Fibroblast of the aortic adventitia (primary cell): Measurements from ENCODE around the gene CAMSAP1. TPM values are rescaled to one million over a fixed set of nuclear protein-coding genes. Genes with fewer than 3 reads are reported as not detected.

ENCODE experiments used
- DNase-seq: peaks from one replicate; pipeline ENCODE4 v3.0.0-alpha.2; 2010; ENCODE audit warnings: low read depth
- H3K4me3 ChIP-seq: 2 replicates; pipeline ENCODE4 v1.5.1; 2011; ENCODE audit warnings: low read depth, mild to moderate bottlenecking, control low read depth, low read length, moderate library complexity
- CTCF ChIP-seq: IDR thresholded peaks from 2 replicates; pipeline ENCODE4 v1.5.1; 2011; ENCODE audit warnings: mild to moderate bottlenecking, low read length, control low read depth, inconsistent platforms; ENCODE audit not compliant: insufficient read depth
- total RNA-seq: library from RNA; depleted of rRNA; stranded (reverse); fragments of >200 nt; gene quantifications from 2 replicates; pipeline ENCODE4 v1.2.3, GENCODE V29; 2012; ENCODE audit warnings: low replicate concordance

The CAMSAP1 gene
- total RNA-seq, 1 donor = 15.7 TPM

GRCh38 chr9:135773530-135774238, 133.7 kb downstream of the CAMSAP1 start:
- no peak overlapping the region for H3K4me3 ChIP-seq
- TF ChIP-seq CTCF = no peak
- DNase-seq = no peak

DNA sequence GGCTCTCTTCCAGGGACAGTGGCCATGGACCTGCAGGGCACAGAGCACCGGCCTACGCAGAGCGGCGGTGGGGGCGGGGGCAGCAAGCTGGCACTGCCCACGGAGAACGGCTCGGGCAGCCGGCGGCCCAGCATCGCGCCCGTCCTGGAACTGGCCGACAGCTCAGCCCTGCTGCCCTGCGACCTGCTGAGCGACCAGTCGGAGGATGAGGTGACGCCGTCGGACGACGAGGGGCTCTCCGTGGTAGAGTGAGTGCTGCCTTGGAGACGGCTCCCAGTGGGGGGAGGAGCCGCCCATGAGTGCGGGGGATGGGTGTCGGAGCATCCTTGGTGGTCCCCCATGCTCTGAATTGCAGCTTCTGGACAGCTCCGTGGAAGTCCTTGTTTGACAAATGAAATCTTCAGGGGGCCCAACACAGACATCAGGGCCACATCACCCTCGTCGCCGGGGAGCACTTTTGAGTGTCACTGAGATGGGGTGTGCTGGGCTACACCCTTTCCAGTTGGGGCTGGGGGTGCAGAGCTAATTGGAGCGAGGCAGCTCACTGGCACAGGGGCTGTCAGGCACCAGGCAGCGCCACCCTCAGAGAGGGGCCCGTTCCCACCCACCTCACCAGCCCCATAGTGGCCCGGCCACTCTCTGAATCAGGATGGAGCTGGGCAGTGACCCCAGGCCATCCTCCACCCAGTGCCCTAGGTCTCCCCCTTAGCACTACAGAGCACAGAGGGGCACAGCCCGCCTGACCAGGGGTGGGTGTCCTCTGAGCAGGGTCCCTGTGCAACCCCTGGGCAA, 134.4 kb downstream of the CAMSAP1 start:
- TF ChIP-seq CTCF = no peak
- H3K4me3 ChIP-seq = no peak overlapping the region
- no peak for DNase-seq

DNA sequence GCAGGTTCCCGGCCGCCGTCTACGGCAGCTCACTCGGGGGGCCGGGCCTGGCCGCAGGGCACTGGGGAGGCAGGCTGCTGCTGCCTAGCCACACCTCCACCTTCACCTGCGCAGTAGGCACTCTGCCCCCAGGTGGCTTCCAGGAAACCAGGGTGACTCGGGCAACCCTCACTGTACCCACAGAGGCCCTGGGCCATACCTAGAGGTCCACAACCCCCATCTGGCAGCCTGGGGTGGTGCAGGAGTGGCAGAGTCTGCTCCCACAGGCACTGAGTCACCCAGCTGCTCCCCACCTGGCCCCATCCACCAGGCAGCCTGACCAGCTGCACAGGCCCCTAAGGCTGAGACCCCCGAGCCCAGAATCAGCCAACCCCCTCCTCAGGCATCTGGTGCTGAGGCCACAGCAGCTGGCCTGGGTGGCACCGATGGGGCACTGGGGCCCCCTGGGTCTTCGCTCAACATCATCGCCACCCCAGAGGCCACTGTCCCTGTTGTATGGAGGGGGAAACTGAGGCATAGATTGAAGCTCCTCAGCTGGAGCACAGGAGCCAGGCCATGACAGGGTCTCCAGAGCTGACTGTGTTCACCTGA, 135.2 kb downstream of the CAMSAP1 start:
- DNase-seq = no peak
- no peak for TF ChIP-seq CTCF
- H3K4me3 ChIP-seq = no peak overlapping the region

DNA sequence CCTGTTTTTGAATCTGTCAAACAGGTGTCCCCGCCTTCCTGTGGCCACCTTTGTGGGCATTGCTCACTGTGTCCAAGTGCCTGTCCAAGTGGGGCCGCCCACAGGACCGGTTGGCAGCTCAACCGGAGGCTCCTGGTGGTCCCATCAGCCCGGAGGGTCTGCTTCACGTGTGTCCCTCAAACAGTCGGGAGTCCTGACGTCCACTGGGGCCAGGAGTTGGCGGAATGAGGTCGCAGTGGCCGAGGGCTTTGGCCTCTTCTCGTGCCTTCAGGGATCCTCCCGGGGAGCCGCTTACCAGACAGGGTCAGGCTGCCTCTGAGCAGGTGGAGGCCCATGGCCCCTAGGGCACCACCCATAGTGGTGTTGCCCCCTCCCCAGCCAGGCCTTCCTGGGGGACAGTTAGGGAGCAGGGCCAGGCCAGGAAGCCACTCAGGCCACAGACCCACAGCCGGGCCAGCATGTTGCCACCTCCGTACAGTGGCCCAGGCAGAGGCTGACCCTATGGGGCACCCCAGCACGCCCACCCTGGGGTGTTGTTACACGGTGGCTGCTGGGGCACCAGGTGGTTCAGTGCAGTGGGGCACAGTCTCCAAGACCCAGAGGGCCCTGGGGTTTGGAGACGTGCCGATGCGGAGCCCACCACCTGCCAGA, 135.8 kb downstream of the CAMSAP1 start:
- no peak for TF ChIP-seq CTCF

GRCh38 chr9:135770771-135771170, 136.6 kb downstream of the CAMSAP1 start:
- no peak for TF ChIP-seq CTCF
- no peak for DNase-seq
- H3K4me3 ChIP-seq = no peak overlapping the region

More for the DNA sequence above, 135.8 kb downstream of the CAMSAP1 start:
- DNase-seq = no peak
- H3K4me3 ChIP-seq = no peak overlapping the region

- H3K4me3 ChIP-seq = no peak overlapping the region
- no peak for TF ChIP-seq CTCF
- DNase-seq = no peak
Measured at GRCh38 chr9:135770203-135770535, 137.2 kb downstream of the CAMSAP1 start.
